HepG2 (cell line): ENCODE results near the gene SNRPD2. TPM values are rescaled to one million over a fixed set of nuclear protein-coding genes. Genes with fewer than 3 reads are reported as not detected.

ENCODE experiments used
- ARNTL ChIP-seq: sonication (generic); formaldehyde crosslinking; IDR thresholded peaks from 2 replicates; pipeline ENCODE4 v1.4.0; 2020; ENCODE audit warnings: mild to moderate bottlenecking, missing genetic modification reagents
- ATF4 ChIP-seq, 2 experiments: fragments of 450-650 bp in 1 of 2; sonication (generic) in 1 of 2; formaldehyde crosslinking; IDR thresholded peaks; 2 replicates each; pipeline versions ENCODE4 v1.5.0 to v1.8.0; 2020 to 2022; ENCODE audit warnings: mild to moderate bottlenecking in 1 of 2, missing genetic modification reagents in 1 of 2
- DDIT3 ChIP-seq: sonication (generic); formaldehyde crosslinking; IDR thresholded peaks from 2 replicates; pipeline ENCODE4 v1.4.0; 2020; ENCODE audit warnings: mild to moderate bottlenecking, missing genetic modification reagents
- E2F2 ChIP-seq: sonication (generic); formaldehyde crosslinking; IDR thresholded peaks from 2 replicates; pipeline ENCODE4 v1.4.0; 2020; ENCODE audit warnings: missing genetic modification reagents, borderline replicate concordance
- GTF3A ChIP-seq: sonication (generic); formaldehyde crosslinking; conservative IDR thresholded peaks from 2 replicates; pipeline ENCODE4 v1.4.0; 2020; ENCODE audit warnings: mild to moderate bottlenecking, missing genetic modification reagents
- HNF4A ChIP-seq: sonication (generic); formaldehyde crosslinking; IDR thresholded peaks from 2 replicates; pipeline ENCODE4 v1.4.0; 2020; ENCODE audit warnings: missing genetic modification reagents
- HNRNPLL ChIP-seq: fragments of 200-400 bp; formaldehyde crosslinking; IDR thresholded peaks from 2 replicates; pipeline ENCODE4 v1.6.1; 2017; ENCODE audit warnings: mild to moderate bottlenecking, low read depth, low read length; ENCODE audit not compliant: poor library complexity, severe bottlenecking
- HOXA5 ChIP-seq: sonication (generic); formaldehyde crosslinking; IDR thresholded peaks from 2 replicates; pipeline ENCODE4 v1.4.0; 2020; ENCODE audit warnings: missing genetic modification reagents
- MNT ChIP-seq: fragments of 450-650 bp; IDR thresholded peaks from 2 replicates; pipeline ENCODE4 v1.6.1; 2016
- PAF1 ChIP-seq: IDR thresholded peaks from 2 replicates; pipeline ENCODE4 v1.6.1; 2016; ENCODE audit warnings: missing genetic modification reagents, missing compliant biosample characterization
- PAWR ChIP-seq: sonication (generic); formaldehyde crosslinking; IDR thresholded peaks from 2 replicates; pipeline ENCODE4 v1.4.0; 2020; ENCODE audit warnings: missing genetic modification reagents, mild to moderate bottlenecking, borderline replicate concordance
- RCOR2 ChIP-seq: IDR thresholded peaks from 2 replicates; pipeline ENCODE4 v1.6.1; 2016; ENCODE audit warnings: missing biosample characterization, missing genetic modification reagents
- SETDB1 ChIP-seq: sonication (generic); formaldehyde crosslinking; IDR thresholded peaks from 2 replicates; pipeline ENCODE4 v1.5.1; 2020; ENCODE audit warnings: missing genetic modification reagents, mild to moderate bottlenecking, borderline replicate concordance
- SYNCRIP ChIP-seq: fragments of 200-400 bp; formaldehyde crosslinking; IDR thresholded peaks from 2 replicates; pipeline ENCODE4 v1.6.1; 2018; ENCODE audit warnings: mild to moderate bottlenecking, low read depth, low read length; ENCODE audit not compliant: insufficient read depth
- ZC3H13 ChIP-seq: sonication (generic); formaldehyde crosslinking; IDR thresholded peaks from 2 replicates; pipeline ENCODE4 v1.8.1; 2023; ENCODE audit warnings: mild to moderate bottlenecking, missing genetic modification reagents, moderate library complexity
- ZC3H4 ChIP-seq: sonication (generic); formaldehyde crosslinking; IDR thresholded peaks from 2 replicates; pipeline ENCODE4 v1.4.0; 2020; ENCODE audit warnings: missing genetic modification reagents, borderline replicate concordance
- ZNF296 ChIP-seq: sonication (generic); formaldehyde crosslinking; conservative IDR thresholded peaks from 2 replicates; pipeline ENCODE4 v1.5.0; 2020; ENCODE audit warnings: mild to moderate bottlenecking, missing genetic modification reagents
- ZNF33B ChIP-seq: sonication (generic); formaldehyde crosslinking; IDR thresholded peaks from 2 replicates; pipeline ENCODE4 v1.5.1; 2020; ENCODE audit warnings: mild to moderate bottlenecking, missing genetic modification reagents
- ZNF547 ChIP-seq: sonication (generic); formaldehyde crosslinking; IDR thresholded peaks from 2 replicates; pipeline ENCODE4 v1.5.1; 2020; ENCODE audit warnings: mild to moderate bottlenecking, missing genetic modification reagents
- ZNF550 ChIP-seq: sonication (generic); formaldehyde crosslinking; IDR thresholded peaks from 2 replicates; pipeline ENCODE4 v1.4.0; 2020; ENCODE audit warnings: mild to moderate bottlenecking, missing genetic modification reagents, borderline replicate concordance
- ZNF672 ChIP-seq: sonication (generic); formaldehyde crosslinking; IDR thresholded peaks from 2 replicates; pipeline ENCODE4 v1.8.1; 2022; ENCODE audit warnings: missing genetic modification reagents
- ZNF770 ChIP-seq: sonication (generic); formaldehyde crosslinking; IDR thresholded peaks from 2 replicates; pipeline ENCODE4 v1.5.0; 2020; ENCODE audit warnings: mild to moderate bottlenecking, missing genetic modification reagents
- ZNF782 ChIP-seq: sonication (generic); formaldehyde crosslinking; IDR thresholded peaks from 2 replicates; pipeline ENCODE4 v1.4.0; 2020; ENCODE audit warnings: missing genetic modification reagents, mild to moderate bottlenecking, borderline replicate concordance
- ZSCAN21 ChIP-seq: sonication (generic); formaldehyde crosslinking; IDR thresholded peaks from 2 replicates; pipeline ENCODE4 v1.8.0; 2022; ENCODE audit warnings: mild to moderate bottlenecking, missing genetic modification reagents, moderate library complexity, borderline replicate concordance
- polyA plus RNA-seq, 8 experiments: library from polyadenylated mRNA; depleted of rRNA in 3 of 8; stranded (reverse) in 7 of 8; unstranded in 1 of 8; fragments of >200 nt; fragmentation: Illumina TruSeq in 4 of 8; extraction: Trizol in 4 of 8; gene quantifications; 2 replicates each; pipeline versions ENCODE4 v1.2.1 to v1.2.3, GENCODE V29; 2011 to 2016; ENCODE audit warnings: low read depth in 4 of 8, missing spikeins in 1 of 8, mixed read lengths in 1 of 8; ENCODE audit not compliant: insufficient read depth in 1 of 8
- total RNA-seq, 5 experiments: library from RNA; depleted of rRNA; stranded (reverse); fragments of >200 nt; fragmentation: Illumina TruSeq; extraction: Trizol; gene quantifications; 2 replicates each; pipeline ENCODE4 v1.2.3, GENCODE V29; 2016; ENCODE audit warnings: low read depth in 1 of 5

SNRPD2 gene
- total and polyA plus RNA-seq, 2 of the 13 experiments (the other 11 are each of a cell fraction or from before 2014, with no cell fraction given), result 299 to 485 TPM

- TF ChIP-seq SETDB1 (CRISPR knock-in tag), result peak; percentile 84; the same call in 1 of the 2 replicates
- TF ChIP-seq ZNF770, result no peak
- TF ChIP-seq ZNF296 (CRISPR knock-in tag), result no peak
- TF ChIP-seq ZNF672 (CRISPR knock-in tag), result no peak
- no peak for TF ChIP-seq ZNF33B (CRISPR knock-in tag)
- no peak for TF ChIP-seq MNT
- no peak for TF ChIP-seq E2F2 (CRISPR knock-in tag)
- no peak for TF ChIP-seq HNRNPLL
- no peak for TF ChIP-seq DDIT3 (CRISPR knock-in tag)
- no peak for TF ChIP-seq ZSCAN21
- TF ChIP-seq PAF1 (CRISPR knock-in tag), result no peak
- no peak for TF ChIP-seq HNF4A (CRISPR knock-in tag)
- TF ChIP-seq RCOR2 (CRISPR knock-in tag), result no peak
- TF ChIP-seq HOXA5, result no peak
- no peak for TF ChIP-seq ZC3H4 (CRISPR knock-in tag)
- no peak for TF ChIP-seq ZNF547 (CRISPR knock-in tag)
- no peak; the same call in 1 of the 2 replicates for TF ChIP-seq ZNF782 (CRISPR knock-in tag)
- no peak for TF ChIP-seq GTF3A
- no peak for TF ChIP-seq SYNCRIP
- TF ChIP-seq PAWR (CRISPR knock-in tag), result no peak
- TF ChIP-seq ZNF550 (CRISPR knock-in tag), result no peak
- peak; percentile 77; the same call in 1 of the 2 replicates for TF ChIP-seq ZC3H13 (CRISPR knock-in tag)
- no peak for TF ChIP-seq ARNTL (CRISPR knock-in tag)
- TF ChIP-seq ATF4 (CRISPR knock-in tag; IDR thresholded peaks at IDR 0.05), result 0 out of 4 replicates have a peak, but pooled peaks of 1 of the 2 experiments have one; percentile 10
These were observed 50.3 kb downstream of the SNRPD2 start (continued) for GRCh38 chr19:45641274-45642105.
